Liver (tissue), 9 donors: ENCODE data around the gene CREB5. TPM values are rescaled to one million over a fixed set of nuclear protein-coding genes. Genes with fewer than 3 reads are reported as not detected.

Experiments used
- DNase-seq: peaks from one replicate; pipeline ENCODE4 v3.0.0-alpha.2; 2017; ENCODE audit warnings: low spot score
- H3K27ac ChIP-seq, 2 donors: one replicate each; pipeline ENCODE4 v1.7.0; 2013; ENCODE audit warnings: inconsistent platforms in 2 of 2, low read length in 2 of 2, control low read depth in 1 of 2, low read depth in 1 of 2, mild to moderate bottlenecking in 1 of 2
- H3K27me3 ChIP-seq, 4 donors: one replicate each; pipeline versions ENCODE4 v1.6.1 to v1.7.0; 2013; ENCODE audit warnings: low read length in 3 of 4, inconsistent platforms in 1 of 4, mild to moderate bottlenecking in 1 of 4, moderate library complexity in 1 of 4; ENCODE audit not compliant: control insufficient read depth in 4 of 4, insufficient read depth in 4 of 4
- H3K36me3 ChIP-seq, 4 donors: one replicate each; pipeline versions ENCODE4 v1.6.1 to v1.7.0; 2013; ENCODE audit warnings: low read length in 3 of 4, mild to moderate bottlenecking in 3 of 4, low read depth in 1 of 4, moderate library complexity in 1 of 4; ENCODE audit not compliant: control insufficient read depth in 4 of 4, insufficient read depth in 3 of 4
- H3K4me1 ChIP-seq, 4 donors: one replicate each; pipeline versions ENCODE4 v1.6.1 to v1.7.0; 2013; ENCODE audit warnings: low read length in 3 of 4, mild to moderate bottlenecking in 3 of 4, moderate library complexity in 1 of 4; ENCODE audit not compliant: control insufficient read depth in 4 of 4, insufficient read depth in 4 of 4
- H3K4me3 ChIP-seq, 3 donors: one replicate each; pipeline versions ENCODE4 v1.6.1 to v1.7.0; 2013; ENCODE audit warnings: low read length in 3 of 3, control low read depth in 1 of 3, low read depth in 1 of 3, mild to moderate bottlenecking in 1 of 3
- H3K9ac ChIP-seq, 2 donors: one replicate each; pipeline ENCODE4 v1.7.0; 2013; ENCODE audit warnings: low read length in 2 of 2, mild to moderate bottlenecking in 2 of 2, moderate library complexity in 2 of 2, control low read depth in 1 of 2, low read depth in 1 of 2
- H3K9me3 ChIP-seq, 4 donors: one replicate each; pipeline versions ENCODE4 v1.6.1 to v1.7.0; 2013; ENCODE audit warnings: low read length in 3 of 4; ENCODE audit not compliant: control insufficient read depth in 4 of 4
- FOXA1 ChIP-seq: IDR thresholded peaks from 2 replicates; pipeline ENCODE4 v1.6.1; 2016; ENCODE audit warnings: antibody characterized with exemption
- FOXA2 ChIP-seq: IDR thresholded peaks from 2 replicates; pipeline ENCODE4 v1.6.1; 2016; ENCODE audit warnings: antibody characterized with exemption
- GABPA ChIP-seq, 2 donors: IDR thresholded peaks in 1 of 2; conservative IDR thresholded peaks in 1 of 2; 2 replicates each; pipeline ENCODE4 v1.6.1; 2016; ENCODE audit warnings: antibody characterized with exemption in 2 of 2, mild to moderate bottlenecking in 1 of 2, moderate library complexity in 1 of 2
- HNF4A ChIP-seq, 2 donors: conservative IDR thresholded peaks; 2 replicates each; pipeline ENCODE4 v1.6.1; 2016; ENCODE audit warnings: antibody characterized with exemption in 2 of 2, mild to moderate bottlenecking in 2 of 2
- HNF4G ChIP-seq: IDR thresholded peaks from 2 replicates; pipeline ENCODE4 v1.6.1; 2016; ENCODE audit warnings: antibody characterized with exemption
- JUND ChIP-seq, 2 donors: IDR thresholded peaks; 2 replicates each; pipeline ENCODE4 v1.6.1; 2016; ENCODE audit warnings: antibody characterized with exemption in 2 of 2
- MAX ChIP-seq: IDR thresholded peaks from 2 replicates; pipeline ENCODE4 v1.6.1; 2016; ENCODE audit warnings: antibody characterized with exemption
- NR2F2 ChIP-seq: IDR thresholded peaks from 2 replicates; pipeline ENCODE4 v1.6.1; 2016; ENCODE audit warnings: antibody characterized with exemption
- RXRA ChIP-seq, 2 donors: IDR thresholded peaks; 2 replicates each; pipeline ENCODE4 v1.6.1; 2017 to 2018; ENCODE audit warnings: antibody characterized with exemption in 2 of 2, mild to moderate bottlenecking in 1 of 2
- SP1 ChIP-seq: IDR thresholded peaks from 2 replicates; pipeline ENCODE4 v1.6.1; 2018; ENCODE audit warnings: antibody characterized with exemption, mild to moderate bottlenecking
- TAF1 ChIP-seq: conservative IDR thresholded peaks from 2 replicates; pipeline ENCODE4 v1.6.1; 2016; ENCODE audit warnings: antibody characterized with exemption, mild to moderate bottlenecking
- YY1 ChIP-seq: IDR thresholded peaks from 2 replicates; pipeline ENCODE4 v1.6.1; 2016; ENCODE audit warnings: antibody characterized with exemption, mild to moderate bottlenecking
- WGBS: extraction: QIAGEN DNeasy Blood & Tissue Kit; methylation state at CpG from one replicate; pipeline ENCODE4 v1.1.7; 2013; 5-methylcytosine and 5-hydroxymethylcytosine counted together
- polyA plus RNA-seq, 2 donors: library from polyadenylated mRNA; stranded (reverse) in 1 of 2; unstranded in 1 of 2; fragments of 200-250 nt in 1 of 2; fragments of >200 nt in 1 of 2; fragmentation: Nextera tagmentation in 1 of 2; extraction: Ambion mirVana in 1 of 2; gene quantifications; one replicate each; pipeline versions ENCODE4 v1.2.1 to v1.2.3, GENCODE V29; 2013 to 2015
- total RNA-seq, 2 donors: library from RNA; depleted of rRNA; stranded (reverse); fragments of >200 nt; gene quantifications; one replicate each; pipeline ENCODE4 v1.2.3, GENCODE V29; 2014
- TF ChIP-seq, protein P1 (sequence below): IDR thresholded peaks from 2 replicates; pipeline ENCODE4 v1.6.1; 2016; ENCODE audit warnings: antibody characterized with exemption
- TF ChIP-seq, protein P2 (sequence below): fragments of 150-350 bp; IDR thresholded peaks from 2 replicates; pipeline ENCODE4 v1.5.1; 2017; ENCODE audit warnings: improper control_type of control experiment, low read depth, low read length; ENCODE audit not compliant: missing input control
- donor health status: healthy.
- donor health status: healthy.
- donor health status: healthy.
- donor health status: healthy.
- donor health status: healthy.

The CREB5 gene
- total and polyA plus RNA-seq, 4 donors: 0.25 to 0.92 (median 0.67) TPM

GRCh38 chr7:28539289-28539981, 127.1 kb downstream of the CREB5 start:
- Histone ChIP-seq H3K9me3 (no peaks in the 10 kb centered on the region), H3K27ac (no peak overlapping the region), H3K4me1 (no peaks in the 10 kb centered on the region), H3K9ac (no peak overlapping the region), H3K36me3 (no peaks in the 10 kb centered on the region), H3K27me3 (peaks cover 0 to 8% (median 3%) of the 10 kb centered on the region in 4 donors), H3K4me3 (no peak overlapping the region)
- TF ChIP-seq, protein P1, sequence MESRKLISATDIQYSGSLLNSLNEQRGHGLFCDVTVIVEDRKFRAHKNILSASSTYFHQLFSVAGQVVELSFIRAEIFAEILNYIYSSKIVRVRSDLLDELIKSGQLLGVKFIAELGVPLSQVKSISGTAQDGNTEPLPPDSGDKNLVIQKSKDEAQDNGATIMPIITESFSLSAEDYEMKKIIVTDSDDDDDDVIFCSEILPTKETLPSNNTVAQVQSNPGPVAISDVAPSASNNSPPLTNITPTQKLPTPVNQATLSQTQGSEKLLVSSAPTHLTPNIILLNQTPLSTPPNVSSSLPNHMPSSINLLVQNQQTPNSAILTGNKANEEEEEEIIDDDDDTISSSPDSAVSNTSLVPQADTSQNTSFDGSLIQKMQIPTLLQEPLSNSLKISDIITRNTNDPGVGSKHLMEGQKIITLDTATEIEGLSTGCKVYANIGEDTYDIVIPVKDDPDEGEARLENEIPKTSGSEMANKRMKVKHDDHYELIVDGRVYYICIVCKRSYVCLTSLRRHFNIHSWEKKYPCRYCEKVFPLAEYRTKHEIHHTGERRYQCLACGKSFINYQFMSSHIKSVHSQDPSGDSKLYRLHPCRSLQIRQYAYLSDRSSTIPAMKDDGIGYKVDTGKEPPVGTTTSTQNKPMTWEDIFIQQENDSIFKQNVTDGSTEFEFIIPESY: no peak
- TF ChIP-seq RXRA (IDR thresholded peaks at IDR 0.05) (no peak), GABPA (IDR thresholded peaks at IDR 0.05 in 1 of 2, conservative IDR thresholded peaks at IDR 0.05 in 1 of 2) (no peak), SP1 (no peak), FOXA1 (no peak), NR2F2 (no peak), MAX (no peak), TAF1 (no peak)
- TF ChIP-seq, protein P2, sequence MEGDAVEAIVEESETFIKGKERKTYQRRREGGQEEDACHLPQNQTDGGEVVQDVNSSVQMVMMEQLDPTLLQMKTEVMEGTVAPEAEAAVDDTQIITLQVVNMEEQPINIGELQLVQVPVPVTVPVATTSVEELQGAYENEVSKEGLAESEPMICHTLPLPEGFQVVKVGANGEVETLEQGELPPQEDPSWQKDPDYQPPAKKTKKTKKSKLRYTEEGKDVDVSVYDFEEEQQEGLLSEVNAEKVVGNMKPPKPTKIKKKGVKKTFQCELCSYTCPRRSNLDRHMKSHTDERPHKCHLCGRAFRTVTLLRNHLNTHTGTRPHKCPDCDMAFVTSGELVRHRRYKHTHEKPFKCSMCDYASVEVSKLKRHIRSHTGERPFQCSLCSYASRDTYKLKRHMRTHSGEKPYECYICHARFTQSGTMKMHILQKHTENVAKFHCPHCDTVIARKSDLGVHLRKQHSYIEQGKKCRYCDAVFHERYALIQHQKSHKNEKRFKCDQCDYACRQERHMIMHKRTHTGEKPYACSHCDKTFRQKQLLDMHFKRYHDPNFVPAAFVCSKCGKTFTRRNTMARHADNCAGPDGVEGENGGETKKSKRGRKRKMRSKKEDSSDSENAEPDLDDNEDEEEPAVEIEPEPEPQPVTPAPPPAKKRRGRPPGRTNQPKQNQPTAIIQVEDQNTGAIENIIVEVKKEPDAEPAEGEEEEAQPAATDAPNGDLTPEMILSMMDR: no peak
- 76% methylated on average over 3 of the region's 3 CpGs for WGBS
- no peak for DNase-seq

- TF ChIP-seq HNF4A (conservative IDR thresholded peaks at IDR 0.05): no peak
- Histone ChIP-seq H3K27me3 (peaks cover 0 to 3% (median 0%) of the 10 kb centered on the region in 4 donors), H3K4me3 (no peak overlapping the region), H3K27ac (no peak overlapping the region), H3K36me3 (no peaks in the 10 kb centered on the region), H3K9ac (no peak overlapping the region), H3K4me1 (no peaks in the 10 kb centered on the region), H3K9me3 (peaks cover 3 to 9% (median 6%) of the 10 kb centered on the region in 4 donors)
- no peak for DNase-seq
- 34% methylated on average over 3 of the region's 3 CpGs for WGBS
Observed at GRCh38 chr7:28542410-28542809, 130.1 kb downstream of the CREB5 start.

DNA sequence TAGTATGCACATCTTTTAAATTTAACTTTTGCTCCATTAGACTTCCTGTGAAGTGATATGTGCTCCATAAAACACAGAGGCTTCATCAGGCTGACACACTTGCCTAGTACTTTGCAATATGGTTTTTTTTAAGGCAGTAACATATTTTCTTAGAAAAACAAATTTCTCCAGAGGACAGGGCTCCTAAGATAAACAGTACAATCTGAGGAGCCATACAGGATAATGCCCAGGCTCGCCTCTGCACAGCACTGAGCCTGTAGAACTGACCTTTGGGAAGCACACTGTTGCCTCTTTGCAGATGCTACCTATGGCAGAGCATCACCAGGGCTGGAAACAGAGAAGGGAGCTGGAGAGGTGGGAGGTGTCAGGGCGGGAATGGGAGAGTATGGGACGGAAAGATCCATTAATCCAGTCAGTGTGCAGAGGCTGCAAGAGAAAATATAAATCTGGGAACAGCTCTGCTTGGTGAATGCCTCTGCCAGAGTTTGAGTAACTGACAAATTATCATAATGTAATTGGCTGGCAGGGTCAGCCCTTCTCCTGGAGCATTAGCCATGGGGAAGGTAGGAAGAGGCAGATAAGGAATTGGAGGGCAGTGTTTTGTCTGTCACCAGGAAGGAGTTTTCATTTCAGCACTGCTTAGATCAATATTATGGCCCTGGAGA, 132.3 kb downstream of the CREB5 start:
- Histone ChIP-seq H3K9ac (no peak overlapping the region), H3K4me3 (no peak overlapping the region), H3K9me3 (peaks cover 3 to 9% (median 6%) of the 10 kb centered on the region in 4 donors), H3K27ac (no peak overlapping the region), H3K27me3 (peaks cover 0 to 8% (median 2%) of the 10 kb centered on the region in 4 donors), H3K4me1 (no peaks in the 10 kb centered on the region), H3K36me3 (no peaks in the 10 kb centered on the region)
- WGBS: 44% methylated on average over 3 of the region's 3 CpGs
- TF ChIP-seq FOXA2 (no peak), MAX (no peak), TAF1 (no peak), GABPA (IDR thresholded peaks at IDR 0.05 in 1 of 2, conservative IDR thresholded peaks at IDR 0.05 in 1 of 2) (no peak), YY1 (no peak), SP1 (no peak), JUND (IDR thresholded peaks at IDR 0.05) (no peak), HNF4G (no peak), FOXA1 (no peak), RXRA (IDR thresholded peaks at IDR 0.05) (no peak)
- TF ChIP-seq, protein P1: no peak
- TF ChIP-seq, protein P2: no peak
- DNase-seq: no peak
